Measurements from ENCODE around the gene C5.

The C5 gene

DNA sequence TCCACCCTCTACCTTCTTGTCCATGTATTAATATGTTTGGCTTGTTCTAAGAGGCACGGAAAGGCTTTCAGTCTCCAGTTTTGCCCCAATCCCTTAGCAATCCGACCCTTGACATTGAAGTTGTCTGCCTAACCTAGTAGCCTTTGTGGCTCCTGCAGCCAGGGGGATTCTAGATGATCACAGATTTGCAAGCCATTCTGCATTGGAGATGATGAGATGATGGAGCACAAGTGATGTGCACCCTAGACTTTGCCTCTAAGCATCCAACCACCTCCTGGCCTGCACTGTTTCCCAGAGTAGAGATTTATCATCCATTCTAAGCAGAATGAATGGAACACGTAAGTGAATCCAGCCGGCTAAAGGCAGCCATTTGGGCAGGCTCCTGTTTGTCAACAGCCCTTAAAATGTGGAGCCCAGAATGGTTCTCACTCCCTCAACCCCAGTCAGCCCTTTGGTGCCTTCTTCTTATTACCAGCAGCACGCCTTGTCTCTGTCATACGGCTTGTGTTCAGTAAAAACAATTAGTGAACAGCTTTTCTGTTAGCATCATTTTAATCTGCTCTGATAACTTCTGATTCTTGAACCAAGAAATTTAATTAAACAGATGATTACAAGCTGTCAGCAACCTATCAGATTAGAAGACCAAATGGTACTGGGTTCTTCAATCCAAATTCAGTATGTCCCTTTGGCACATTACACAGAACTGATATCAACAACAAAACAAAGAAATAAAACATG is 117.8 kb downstream of the C5 start:
- Histone ChIP-seq H3K4me3 (ENCODE audit: low read length) (no peak overlapping the region), H3K9me3 (ENCODE audit: insufficient read depth, low read depth, low read length) (no peaks in the 10 kb centered on the region), H3K9ac (ENCODE audit: low read depth, low read length) (no peak overlapping the region), H3K36me3 (ENCODE audit: insufficient read depth, low read length) (no peaks in the 10 kb centered on the region), H3K4me1 (ENCODE audit: insufficient read depth, low read length) (0 out of 2 replicates have a peak, but pooled peaks cover 4% of the 10 kb centered on the region), H3K27ac (ENCODE audit: low read depth, low read length) (no peak overlapping the region), H3K27me3 (ENCODE audit: insufficient read depth, low read length) (peaks cover 13% of the 10 kb centered on the region)
- 90% methylated on average over 6 of the region's 6 CpGs for WGBS

DNA sequence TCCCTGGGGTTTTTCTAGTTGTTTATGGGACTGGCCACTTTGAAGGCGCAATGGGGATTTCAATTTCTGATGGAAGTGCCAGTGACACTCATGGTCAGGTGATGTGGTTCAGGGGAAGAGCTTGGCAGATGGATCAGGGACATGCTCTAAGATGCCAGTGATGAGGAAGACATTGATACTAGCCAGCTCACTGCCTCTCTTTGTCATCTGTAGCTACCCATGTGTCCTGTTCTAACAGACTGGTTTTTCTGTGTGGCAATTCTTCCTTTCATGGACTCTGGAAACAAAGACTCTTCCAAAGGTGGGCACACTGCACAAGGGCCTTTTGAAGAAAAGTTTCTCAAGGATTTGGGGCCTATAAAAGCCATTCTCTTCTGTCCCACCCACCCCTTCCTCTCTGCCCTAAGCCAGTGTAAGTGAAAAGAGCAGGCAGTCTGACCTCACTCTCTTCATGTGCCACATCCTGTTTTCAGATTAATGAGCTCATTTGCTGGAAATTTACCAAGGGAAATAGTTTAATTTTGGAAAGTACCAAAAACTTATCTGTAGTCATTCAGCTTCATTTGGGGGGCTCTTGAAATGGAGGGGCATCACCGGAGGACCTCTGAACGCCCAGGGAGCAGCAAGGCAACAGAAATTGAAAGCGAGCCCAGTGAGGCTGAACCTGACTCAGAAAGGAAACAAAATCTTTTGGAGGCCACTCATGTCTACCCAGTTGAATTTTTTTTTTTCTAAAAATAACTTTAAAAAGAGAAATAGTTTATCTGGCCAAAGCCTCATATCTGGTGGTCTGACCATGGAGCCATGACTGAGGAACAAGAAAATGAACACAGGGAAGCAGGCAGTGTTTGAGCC is 118.6 kb downstream of the C5 start:
- H3K27ac ChIP-seq (ENCODE audit: low read depth, low read length) = no peak overlapping the region
- H3K4me3 ChIP-seq (ENCODE audit: low read length) = no peak overlapping the region
- peaks cover 5% of the 10 kb centered on the region; the same call in 1 of the 2 replicates for H3K4me1 ChIP-seq (ENCODE audit: insufficient read depth, low read length)

DNA sequence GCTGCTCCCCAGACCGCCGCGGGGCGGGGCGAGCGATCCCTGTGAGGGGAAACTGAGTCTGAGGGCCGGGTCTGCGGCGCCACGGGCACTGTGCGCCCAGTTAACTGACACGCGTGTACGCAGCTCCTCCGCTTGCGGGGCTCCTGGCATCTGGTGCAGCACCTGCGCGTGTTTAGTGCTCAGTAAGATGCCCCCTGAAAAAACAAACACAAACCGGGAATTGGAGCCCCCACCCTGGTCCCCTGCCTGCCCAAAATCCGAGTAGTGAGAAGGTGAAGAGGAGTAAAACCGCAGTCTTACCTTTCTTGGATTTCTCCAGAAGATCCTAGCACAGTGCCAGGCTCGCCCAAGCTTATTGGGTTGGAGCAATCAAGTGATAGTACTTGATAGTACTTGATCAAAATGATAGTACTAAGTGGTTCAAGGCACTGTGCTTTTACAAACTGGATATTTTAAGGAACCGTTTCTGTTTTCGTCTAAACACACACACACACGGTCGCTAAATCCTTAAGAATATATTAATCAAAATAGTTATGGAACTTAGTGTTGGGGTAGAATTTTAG is 120.8 kb downstream of the C5 start:
- no peak overlapping the region for H3K27ac ChIP-seq (ENCODE audit: low read depth, low read length)
- H3K4me3 ChIP-seq (ENCODE audit: low read length) = peak overlapping the region; percentile 55
- no peaks in the 10 kb centered on the region for H3K9me3 ChIP-seq (ENCODE audit: insufficient read depth, low read depth, low read length)
- peaks cover 22% of the 10 kb centered on the region for H3K4me1 ChIP-seq (ENCODE audit: insufficient read depth, low read length)
- peaks cover 13% of the 10 kb centered on the region for H3K27me3 ChIP-seq (ENCODE audit: insufficient read depth, low read length)
- peak overlapping the region; percentile 60; the same call in 1 of the 2 replicates for H3K9ac ChIP-seq (ENCODE audit: low read depth, low read length)
- no peaks in the 10 kb centered on the region for H3K36me3 ChIP-seq (ENCODE audit: insufficient read depth, low read length)
- 26% methylated on average over 22 of the region's 26 CpGs for WGBS

More for the DNA sequence above, 118.6 kb downstream of the C5 start:
- Histone ChIP-seq H3K36me3 (ENCODE audit: insufficient read depth, low read length) (no peaks in the 10 kb centered on the region), H3K9ac (ENCODE audit: low read depth, low read length) (no peak overlapping the region), H3K9me3 (ENCODE audit: insufficient read depth, low read depth, low read length) (no peaks in the 10 kb centered on the region), H3K27me3 (ENCODE audit: insufficient read depth, low read length) (peaks cover 13% of the 10 kb centered on the region)
- WGBS = 88% methylated on average over 4 of the region's 4 CpGs

DNA sequence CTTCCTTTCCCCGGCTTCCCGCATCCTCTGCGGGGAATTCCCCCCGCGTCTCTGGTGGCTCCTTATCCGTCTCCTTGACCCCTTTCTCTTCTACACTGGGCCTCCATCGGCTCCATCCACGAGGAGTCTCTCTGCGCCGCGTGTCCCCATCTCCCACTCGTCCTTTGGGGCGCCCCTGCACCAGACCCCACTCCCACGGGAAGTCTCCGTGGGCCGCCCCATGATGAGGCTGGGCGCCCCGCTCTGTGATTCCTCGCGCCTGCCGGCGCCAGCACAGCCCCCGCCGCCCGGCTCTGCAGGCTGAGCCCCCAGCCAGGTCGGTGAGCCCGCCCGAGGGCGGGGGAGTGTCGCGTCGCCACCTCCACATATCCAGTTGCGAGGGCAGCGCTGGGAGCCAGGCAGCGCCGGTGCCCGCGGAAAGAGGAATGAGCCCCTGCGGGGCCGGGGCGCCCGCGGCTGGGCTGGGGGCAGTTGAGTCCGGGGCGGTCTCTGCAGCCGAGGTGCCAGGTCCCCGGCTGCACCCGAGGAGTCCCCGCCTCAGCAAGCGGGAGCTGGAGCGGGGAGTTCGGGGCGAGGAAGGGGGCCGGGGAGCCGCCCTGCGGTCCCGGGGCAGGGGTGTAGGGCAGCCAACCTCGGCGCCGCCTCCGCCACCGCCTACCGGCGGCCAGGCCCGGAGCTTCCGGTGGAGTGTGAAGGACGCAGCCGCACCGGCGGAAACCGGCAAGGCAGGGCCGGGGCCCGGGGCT is 121.4 kb downstream of the C5 start:
- H3K27me3 ChIP-seq (ENCODE audit: insufficient read depth, low read length) = peaks cover 13% of the 10 kb centered on the region
- 3% methylated on average over 73 of the region's 73 CpGs for WGBS
- peaks cover 22% of the 10 kb centered on the region for H3K4me1 ChIP-seq (ENCODE audit: insufficient read depth, low read length)
- peak overlapping the region; percentile 60 for H3K9ac ChIP-seq (ENCODE audit: low read depth, low read length)
- peak overlapping the region; percentile 24; the same call in 1 of the 2 replicates for H3K27ac ChIP-seq (ENCODE audit: low read depth, low read length)
- H3K4me3 ChIP-seq (ENCODE audit: low read length) = peak overlapping the region; percentile 55
- H3K9me3 ChIP-seq (ENCODE audit: insufficient read depth, low read depth, low read length) = no peaks in the 10 kb centered on the region
- H3K36me3 ChIP-seq (ENCODE audit: insufficient read depth, low read length) = no peaks in the 10 kb centered on the region

DNA sequence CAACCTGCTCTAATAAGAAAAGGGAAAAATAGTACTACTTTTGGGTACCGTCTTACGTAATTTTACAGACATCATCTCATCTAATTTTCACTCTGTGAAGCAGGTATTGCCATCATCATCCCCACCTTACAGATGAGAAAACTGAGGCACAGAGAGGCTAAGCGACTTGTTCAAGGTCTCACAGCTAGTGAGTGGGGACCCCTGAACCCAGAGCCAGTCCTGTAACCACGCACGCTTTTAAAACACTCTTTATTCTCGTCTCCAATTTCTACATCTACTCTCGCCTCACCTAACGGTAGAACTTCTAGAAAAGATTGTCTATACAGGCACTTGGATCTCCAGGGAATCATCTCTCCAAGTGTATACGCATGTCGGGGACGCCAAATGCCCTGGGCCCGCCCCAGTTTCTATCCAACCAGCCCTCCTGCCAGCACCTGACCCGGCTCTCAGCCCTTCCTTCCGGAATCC is 122.0 kb downstream of the C5 start:
- Histone ChIP-seq H3K4me1 (ENCODE audit: insufficient read depth, low read length) (peaks cover 22% of the 10 kb centered on the region), H3K9me3 (ENCODE audit: insufficient read depth, low read depth, low read length) (no peaks in the 10 kb centered on the region), H3K27ac (ENCODE audit: low read depth, low read length) (no peak overlapping the region), H3K36me3 (ENCODE audit: insufficient read depth, low read length) (no peaks in the 10 kb centered on the region), H3K27me3 (ENCODE audit: insufficient read depth, low read length) (peaks cover 13% of the 10 kb centered on the region), H3K4me3 (ENCODE audit: low read length) (peak overlapping the region; percentile 55), H3K9ac (ENCODE audit: low read depth, low read length) (peak overlapping the region; percentile 60; the same call in 1 of the 2 replicates)
- WGBS = 62% methylated on average over 14 of the region's 14 CpGs

DNA sequence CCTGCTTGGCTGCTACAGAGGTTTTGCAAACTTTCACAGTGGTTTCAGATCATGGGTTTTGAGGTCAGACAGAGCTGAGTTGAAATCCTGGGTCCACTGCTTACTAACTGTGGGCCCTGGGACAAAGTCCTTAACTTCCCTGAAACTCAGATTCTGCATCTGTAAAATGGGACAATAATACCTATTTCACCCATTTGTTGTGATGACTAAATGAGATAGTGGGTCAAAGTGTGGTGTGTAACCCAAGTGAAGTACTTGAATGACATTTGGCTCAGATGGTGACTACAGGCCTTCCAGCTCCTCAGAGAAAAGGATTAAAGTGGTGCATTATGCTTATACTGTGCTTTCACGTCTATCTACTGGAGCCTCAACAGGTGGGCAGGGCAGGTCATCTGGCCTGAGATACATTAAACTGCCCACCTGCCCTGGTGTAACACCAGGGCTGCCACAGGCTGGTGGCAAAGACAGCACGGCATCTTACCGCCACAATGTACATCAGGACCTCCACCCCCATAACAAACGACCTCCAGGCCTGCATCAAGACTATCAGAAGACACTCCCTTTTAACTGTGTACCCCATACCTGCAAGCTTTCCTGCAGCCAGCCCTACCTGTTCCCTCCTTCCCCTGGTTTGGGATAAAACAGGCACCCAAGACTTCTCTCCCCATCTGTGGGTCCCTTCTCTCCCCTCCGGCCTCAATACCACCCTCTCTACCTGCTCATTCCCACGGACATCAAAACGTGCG is 122.6 kb downstream of the C5 start:
- no peak overlapping the region for H3K4me3 ChIP-seq (ENCODE audit: low read length)
- H3K9ac ChIP-seq (ENCODE audit: low read depth, low read length) = no peak overlapping the region
- H3K27me3 ChIP-seq (ENCODE audit: insufficient read depth, low read length) = peaks cover 13% of the 10 kb centered on the region
- peaks cover 22% of the 10 kb centered on the region for H3K4me1 ChIP-seq (ENCODE audit: insufficient read depth, low read length)
- H3K27ac ChIP-seq (ENCODE audit: low read depth, low read length) = no peak overlapping the region
- no peaks in the 10 kb centered on the region for H3K36me3 ChIP-seq (ENCODE audit: insufficient read depth, low read length)
- WGBS = 91% methylated on average over 8 of the region's 8 CpGs
- H3K9me3 ChIP-seq (ENCODE audit: insufficient read depth, low read depth, low read length) = no peaks in the 10 kb centered on the region

DNA sequence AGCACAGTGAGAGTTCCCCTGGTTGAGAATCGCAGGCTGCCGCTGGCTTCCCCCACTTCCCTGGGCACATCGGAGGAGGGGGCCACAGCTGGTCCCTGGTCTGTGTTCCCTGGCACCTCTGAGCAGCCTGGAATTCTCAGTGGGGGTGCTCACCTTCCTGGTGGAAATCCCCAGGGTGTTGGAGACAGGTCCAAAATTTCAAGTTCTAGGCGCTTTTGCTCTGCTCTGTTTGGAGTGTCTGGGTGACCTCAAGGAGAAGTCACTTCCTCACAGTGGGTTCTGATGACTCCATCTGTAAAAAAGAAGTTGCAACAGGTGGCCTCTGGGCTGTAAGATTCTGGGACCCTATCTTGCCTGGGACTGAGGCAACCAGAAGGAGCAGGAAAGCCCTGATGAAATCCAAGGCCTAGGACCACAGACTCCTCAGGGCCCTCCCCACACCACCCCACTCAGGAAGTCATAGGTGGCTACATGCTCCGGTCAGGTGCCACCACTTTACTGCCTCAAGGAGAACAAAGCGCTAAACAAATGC is 123.6 kb downstream of the C5 start, which contains the start of gene TRAF1:
TSS of gene TRAF1 (minus strand) at position 400 of the 532 bp plus-strand sequence. CDS start 721 bp downstream, outside the sequence.
- H3K4me1 ChIP-seq (ENCODE audit: insufficient read depth, low read length) = peaks cover 24% of the 10 kb centered on the region
- no peak within 1 kb of the TSS for H3K4me3 ChIP-seq (ENCODE audit: low read length)
- H3K27me3 ChIP-seq (ENCODE audit: insufficient read depth, low read length) = peaks cover 13% of the 10 kb centered on the region
- no peaks in the 10 kb centered on the region for H3K9me3 ChIP-seq (ENCODE audit: insufficient read depth, low read depth, low read length)
- WGBS = 90% methylated on average over 6 of the region's 6 CpGs
- H3K36me3 ChIP-seq (ENCODE audit: insufficient read depth, low read length) = no peaks in the 10 kb centered on the region
- H3K9ac ChIP-seq (ENCODE audit: low read depth, low read length) = no peak within 1 kb of the TSS
- H3K27ac ChIP-seq (ENCODE audit: low read depth, low read length) = no peak within 1 kb of the TSS

DNA sequence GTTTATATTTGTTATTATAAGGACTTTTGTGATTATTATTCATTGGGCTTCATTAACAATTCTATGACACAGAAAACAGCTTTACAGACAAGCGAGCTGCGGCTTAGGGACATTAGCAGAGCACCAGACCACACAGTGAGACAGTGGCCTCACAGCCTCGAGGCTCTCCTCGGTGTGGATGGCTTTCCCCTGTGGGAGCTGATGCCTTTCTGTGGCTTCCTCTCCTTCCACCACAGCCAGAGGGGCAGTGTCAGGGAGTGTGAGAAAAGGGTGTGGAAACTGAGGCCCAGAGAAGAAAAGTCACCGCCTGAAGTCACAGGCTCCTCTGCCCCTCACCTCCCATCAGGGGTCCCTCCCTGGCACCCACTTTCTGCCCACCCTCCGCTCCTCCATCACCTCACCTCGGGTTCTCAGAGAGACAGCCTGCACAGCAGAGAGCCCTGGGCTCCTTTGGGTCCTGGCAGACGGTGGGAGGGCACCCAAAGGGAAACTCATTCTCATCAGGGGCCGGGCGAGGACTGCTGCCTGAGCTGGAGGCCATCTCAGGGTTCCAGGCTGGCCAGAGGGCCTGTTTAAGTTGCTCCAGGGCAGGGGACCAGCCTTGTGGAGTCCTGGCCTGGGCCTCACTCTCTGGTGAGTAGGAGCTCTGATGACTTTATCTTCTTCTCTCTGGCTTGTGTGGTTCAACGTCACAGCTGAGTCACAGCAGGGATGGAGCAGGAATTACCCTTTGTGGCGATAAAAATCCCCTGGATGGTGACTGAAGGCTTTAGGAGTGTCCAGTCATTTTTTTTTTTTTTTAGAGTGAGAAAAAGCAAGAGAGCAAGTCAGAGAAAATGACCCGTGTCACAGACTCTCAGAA is 124.3 kb downstream of the C5 start:
- H3K27me3 ChIP-seq (ENCODE audit: insufficient read depth, low read length) = peaks cover 13% of the 10 kb centered on the region
- no peaks in the 10 kb centered on the region for H3K36me3 ChIP-seq (ENCODE audit: insufficient read depth, low read length)
- H3K9me3 ChIP-seq (ENCODE audit: insufficient read depth, low read depth, low read length) = no peaks in the 10 kb centered on the region
- H3K27ac ChIP-seq (ENCODE audit: low read depth, low read length) = no peak overlapping the region
- WGBS = 67% methylated on average over 13 of the region's 13 CpGs
- H3K4me3 ChIP-seq (ENCODE audit: low read length) = no peak overlapping the region
- H3K4me1 ChIP-seq (ENCODE audit: insufficient read depth, low read length) = peaks cover 26% of the 10 kb centered on the region
- H3K9ac ChIP-seq (ENCODE audit: low read depth, low read length) = no peak overlapping the region

DNA sequence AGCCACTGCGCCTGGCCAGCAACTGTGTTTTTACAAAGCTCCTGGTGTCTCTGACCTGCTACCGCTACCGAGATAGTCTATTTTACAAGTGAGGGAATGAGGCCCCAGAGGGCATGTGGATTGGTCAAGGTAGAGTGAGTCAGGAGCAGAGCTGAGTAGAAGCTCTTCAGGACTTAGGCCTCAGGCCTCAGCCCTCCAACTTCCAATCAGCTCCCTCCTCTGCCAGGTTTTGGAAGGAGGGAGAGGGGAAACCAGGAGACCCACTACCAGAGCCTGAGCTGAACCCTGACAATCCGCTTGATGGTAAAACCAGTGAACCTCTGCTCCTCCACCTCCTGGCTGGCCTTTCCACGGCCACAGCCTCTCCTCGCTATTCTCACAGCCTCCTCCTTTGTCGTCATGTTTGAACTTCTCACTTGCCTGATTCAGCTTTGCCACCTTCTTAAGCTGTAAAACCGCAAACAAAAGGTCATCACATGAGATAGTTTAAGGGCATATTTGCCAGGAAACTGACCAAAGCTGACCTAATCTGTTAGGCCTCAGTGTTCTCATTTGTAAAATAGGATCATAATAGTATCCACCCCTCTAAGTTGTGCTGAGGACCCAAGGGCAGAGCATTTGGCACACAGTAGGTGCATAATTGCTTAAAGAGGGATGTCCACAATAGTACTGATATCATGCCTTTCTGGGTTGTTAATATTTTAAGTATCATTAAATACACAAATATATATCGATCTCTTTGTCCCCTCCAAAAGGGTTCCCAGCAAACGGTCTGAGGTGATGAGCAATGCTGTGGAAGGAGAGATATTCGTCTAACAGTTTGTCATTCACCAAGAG is 125.2 kb downstream of the C5 start:
- H3K9me3 ChIP-seq (ENCODE audit: insufficient read depth, low read depth, low read length) = no peaks in the 10 kb centered on the region
- no peak overlapping the region for H3K4me3 ChIP-seq (ENCODE audit: low read length)
- peaks cover 13% of the 10 kb centered on the region for H3K27me3 ChIP-seq (ENCODE audit: insufficient read depth, low read length)
- no peak overlapping the region for H3K9ac ChIP-seq (ENCODE audit: low read depth, low read length)
- 75% methylated on average over 8 of the region's 11 CpGs for WGBS
- H3K4me1 ChIP-seq (ENCODE audit: insufficient read depth, low read length) = peaks cover 34% of the 10 kb centered on the region
- H3K27ac ChIP-seq (ENCODE audit: low read depth, low read length) = no peak overlapping the region; the same call in 1 of the 2 replicates
- no peaks in the 10 kb centered on the region for H3K36me3 ChIP-seq (ENCODE audit: insufficient read depth, low read length)

All from HUES64 (cell line).